Endothelial cell of umbilical vein (primary cell): Measurements from ENCODE around the gene INO80C. TPM values are rescaled to one million over a fixed set of nuclear protein-coding genes. Genes with fewer than 3 reads are reported as not detected.

Source experiments
- BruUV-seq: library from RNA; stranded (reverse); fragments of 400-500 nt; replicated peaks from 2 replicates; lab custom pipeline; 2021; lab: Mats Ljungman, UMichigan
- CTCF ChIA-PET: fragments of 300-600, 350-600 bp; sonication (Branson Sonifier 250); formaldehyde crosslinking; loops from one replicate; lab custom pipeline; 2021; ENCODE audit warnings: antibody characterized with exemption, inconsistent platforms; lab: Charles Lee
- POLR2A ChIA-PET: fragments of 300-600, 350-600 bp; sonication (Branson Sonifier 250); formaldehyde crosslinking; loops from one replicate; lab custom pipeline; 2021; ENCODE audit warnings: antibody characterized with exemption, inconsistent platforms; lab: Charles Lee
- DNase-seq: peaks from one replicate; pipeline ENCODE4 v3.0.0-alpha.2; 2011; ENCODE audit warnings: low read depth, low spot score
- FAIRE-seq: peaks from 2 replicates; lab custom pipeline; 2011; peaks lifted over from hg19 to GRCh38; lab: Jason Lieb, UNC
- H2AFZ ChIP-seq: 2 replicates; pipeline ENCODE4 v1.6.0; 2012; ENCODE audit warnings: low read depth, low read length, control low read depth, inconsistent platforms
- H3K27ac ChIP-seq: 2 replicates; pipeline ENCODE4 v1.5.1; 2011; ENCODE audit warnings: low read depth, mild to moderate bottlenecking, control low read depth, low read length, moderate library complexity; ENCODE audit not compliant: insufficient read depth
- H3K27me3 ChIP-seq, 2 experiments: 2 replicates each; pipeline versions ENCODE4 v1.6.0 to v1.6.1; 2011; ENCODE audit warnings: low read length in 2 of 2, mixed read lengths in 1 of 2; ENCODE audit not compliant: control insufficient read depth in 2 of 2, insufficient read depth in 2 of 2
- H3K36me3 ChIP-seq, 2 experiments: 2 replicates in 1 of 2; 3 replicates in 1 of 2; pipeline ENCODE4 v1.5.1; 2011; ENCODE audit warnings: low read length in 2 of 2, mild to moderate bottlenecking in 1 of 2, moderate library complexity in 1 of 2; ENCODE audit not compliant: control insufficient read depth in 2 of 2, insufficient read depth in 2 of 2; ENCODE audit errors: extremely low read depth in 1 of 2
- H3K4me1 ChIP-seq: 3 replicates; pipeline ENCODE4 v1.5.1; 2011; ENCODE audit warnings: mild to moderate bottlenecking, low read length; ENCODE audit not compliant: control insufficient read depth, insufficient read depth; ENCODE audit errors: extremely low read depth
- H3K4me2 ChIP-seq: 2 replicates; pipeline ENCODE4 v1.6.1; 2011; ENCODE audit warnings: low read length, control low read depth, mixed read lengths; ENCODE audit not compliant: insufficient read depth
- H3K4me3 ChIP-seq, 3 experiments: fragments of 200-600 bp in 1 of 3; sonication (generic), shearing (Covaris generic) in 1 of 3; replicated peaks in 1 of 3; 2 replicates each; pipeline ENCODE4 v1.5.1; 2011 to 2016; ENCODE audit warnings: control low read depth in 3 of 3, low read length in 3 of 3, mild to moderate bottlenecking in 2 of 3, inconsistent platforms in 1 of 3, low read depth in 1 of 3, moderate library complexity in 1 of 3; ENCODE audit not compliant: insufficient read depth in 1 of 3
- H3K79me2 ChIP-seq: 2 replicates; pipeline ENCODE4 v1.6.0; 2012; ENCODE audit warnings: low read length, inconsistent platforms; ENCODE audit not compliant: control insufficient read depth, insufficient read depth
- H3K9ac ChIP-seq: replicated peaks from 2 replicates; pipeline ENCODE3; 2011; ENCODE audit warnings: low read length, control low read depth; ENCODE audit not compliant: insufficient read depth; ENCODE audit errors: extremely low read depth
- H3K9me1 ChIP-seq: replicated peaks from 3 replicates; pipeline ENCODE4 v1.6.0; 2011; ENCODE audit warnings: mild to moderate bottlenecking, low read length; ENCODE audit not compliant: control insufficient read depth, insufficient read depth; ENCODE audit errors: extremely low read depth
- H3K9me3 ChIP-seq: replicated peaks from 2 replicates; pipeline ENCODE4 v1.5.1; 2012; ENCODE audit warnings: low read length, inconsistent platforms; ENCODE audit not compliant: control insufficient read depth, insufficient read depth
- H4K20me1 ChIP-seq: replicated peaks from 2 replicates; pipeline ENCODE3; 2011; ENCODE audit warnings: mild to moderate bottlenecking, low read length; ENCODE audit not compliant: control insufficient read depth, insufficient read depth; ENCODE audit errors: extremely low read depth
- CTCF ChIP-seq, 2 donors: IDR thresholded peaks; 1 replicate in 1 of 2; 2 replicates in 1 of 2; pipeline ENCODE4 v1.5.1; 2011; ENCODE audit warnings: low read length in 2 of 2, mild to moderate bottlenecking in 2 of 2, moderate library complexity in 2 of 2, control low read depth in 1 of 2, inconsistent platforms in 1 of 2, low read depth in 1 of 2; ENCODE audit not compliant: insufficient read depth in 1 of 2; ENCODE audit errors: extremely low read depth in 1 of 2
- FOS ChIP-seq: IDR thresholded peaks from 2 replicates; pipeline ENCODE4 v1.6.1; 2011; ENCODE audit warnings: mild to moderate bottlenecking, low read length, moderate library complexity, borderline replicate concordance; ENCODE audit not compliant: insufficient read depth
- GATA2 ChIP-seq: IDR thresholded peaks from 2 replicates; pipeline ENCODE4 v1.7.0; 2011; ENCODE audit warnings: low read depth, mild to moderate bottlenecking, moderate library complexity, mixed read lengths, low read length; ENCODE audit not compliant: insufficient read length, insufficient read depth
- MAX ChIP-seq: IDR thresholded peaks from 2 replicates; pipeline ENCODE4 v1.6.1; 2011; ENCODE audit not compliant: insufficient read depth, insufficient read length
- POLR2AphosphoS5 ChIP-seq: IDR thresholded peaks from 2 replicates; pipeline ENCODE4 v1.6.1; 2012; ENCODE audit warnings: low read depth, mild to moderate bottlenecking, control low read depth, low read length, moderate library complexity; ENCODE audit not compliant: insufficient read depth
- dilution Hi-C: fragments of 300-500 bp; cut with MboI; formaldehyde crosslinking; loops from one replicate; pipeline ENCODE4 v1.15.0; 2019; ENCODE audit warnings: low sequenced_read_pairs; ENCODE audit not compliant: extremely low pct_ligation_motif_present
- intact Hi-C: fragments of 100-400 bp; cut with micrococcal nuclease; formaldehyde crosslinking; loops from one replicate; pipeline ENCODE4 v1.10.0; 2022
- polyA plus RNA-seq, 4 experiments: library from polyadenylated mRNA; depleted of rRNA in 3 of 4; stranded (reverse) in 3 of 4; unstranded in 1 of 4; fragments of >200 nt; gene quantifications; 2 replicates each; pipeline versions ENCODE4 v1.2.1 to v1.2.3, GENCODE V29; 2011 to 2012; ENCODE audit warnings: missing spikeins in 1 of 4
- total RNA-seq: library from RNA; stranded (reverse); gene quantifications from 2 replicates; pipeline ENCODE4 v1.2.3, GENCODE V29; 2021

The INO80C gene
- total and polyA plus RNA-seq, 2 donors (not counting 3 experiments of a cell fraction or from before 2014, with no cell fraction given), result 43.4 to 56.0 TPM

GRCh38 chr18:35464831-35465279, 32.9 kb downstream of the INO80C start:
- Histone ChIP-seq H3K27me3 (no peaks in the 10 kb centered on the region), H3K9me1 (no peaks in the 10 kb centered on the region), H3K9me3 (no peaks in the 10 kb centered on the region), H4K20me1 (no peaks in the 10 kb centered on the region), H3K4me1 (peaks cover 94% of the 10 kb centered on the region), H3K79me2 (peaks cover 61% of the 10 kb centered on the region), H3K27ac (peak overlapping the region; percentile 90), H3K4me2 (peak overlapping the region; percentile 91), H3K36me3 (no peaks in the 10 kb centered on the region), H3K9ac (peak overlapping the region; percentile 89), H2AFZ (no peak overlapping the region), H3K4me3 (peak overlapping the region; percentile 27 to 91 (median 47))
- ChIA-PET CTCF (interaction anchor here (0.8 to 0.9 kb wide), 2 partner anchors 30 to 56 kb away, joined by 3 read pairs; no protein-coding TSS in a partner anchor), POLR2A (interaction anchor here (0.6 to 1.0 kb wide), 3 partner anchors 32 to 246 kb away, joined by 3 read pairs; no protein-coding TSS in a partner anchor)
- FAIRE-seq (peak; percentile 8), DNase-seq (peak; percentile 47)
- no TSS peak for BruUV-seq
- intact Hi-C loops, result loop anchor here (10.0 kb wide), 2 partner anchors 390 to 420 kb away; partner anchors contain the start of gene MAPRE2
- dilution Hi-C loops, result no loop called here
- no peak for TF ChIP-seq MAX
- TF ChIP-seq FOS, result peak; percentile 26
- no peak for TF ChIP-seq CTCF (IDR thresholded peaks at IDR 0.05; ENCODE audit: extremely low read depth in 1 of 2, insufficient read depth in 1 of 2, low read depth in 1 of 2, low read length in 2 of 2)
- no peak for TF ChIP-seq GATA2
- TF ChIP-seq POLR2AphosphoS5, result no peak
